Sigmoid colon (tissue), 7 donors: Measurements from ENCODE around the gene LYPD6B. TPM values are rescaled to one million over a fixed set of nuclear protein-coding genes. Genes with fewer than 3 reads are reported as not detected.

Experiments
- DNase-seq: peaks from one replicate; pipeline ENCODE4 v3.0.0-alpha.2; 2019
- H3K27ac ChIP-seq, 4 donors: fragments of 200-600 bp; sonication (generic); one replicate each; pipeline ENCODE4 v1.5.1; 2016 to 2019; ENCODE audit warnings: mild to moderate bottlenecking in 1 of 4
- H3K27me3 ChIP-seq, 3 donors: fragments of 200-600 bp; sonication (generic); one replicate each; pipeline ENCODE4 v1.5.1; 2019; ENCODE audit warnings: mild to moderate bottlenecking in 1 of 3
- H3K36me3 ChIP-seq, 4 donors: fragments of 200-600 bp; sonication (generic); one replicate each; pipeline ENCODE4 v1.5.1; 2016 to 2019
- H3K4me1 ChIP-seq, 4 donors: fragments of 200-600 bp; sonication (generic); one replicate each; pipeline ENCODE4 v1.5.1; 2017 to 2019
- H3K4me3 ChIP-seq, 4 donors: fragments of 200-600 bp; sonication (generic); one replicate each; pipeline ENCODE4 v1.5.1; 2017 to 2019; ENCODE audit warnings: mild to moderate bottlenecking in 2 of 4, moderate library complexity in 1 of 4
- H3K9me3 ChIP-seq, 4 donors: fragments of 200-600 bp in 3 of 4; sonication (generic) in 3 of 4; one replicate each; pipeline versions ENCODE4 v1.5.1 to v1.6.1; 2013 to 2019
- CTCF ChIP-seq, 4 experiments: fragments of 450-650 bp in 3 of 4; fragments of 200-600 bp in 1 of 4; IDR thresholded peaks; one replicate each; pipeline ENCODE4 v1.5.1; 2016 to 2019; ENCODE audit warnings: antibody characterized with exemption in 4 of 4, mild to moderate bottlenecking in 3 of 4, moderate library complexity in 2 of 4
- EP300 ChIP-seq, 4 donors: sonication (generic); formaldehyde crosslinking; IDR thresholded peaks; one replicate each; pipeline ENCODE4 v1.6.1; 2017; ENCODE audit warnings: antibody characterized with exemption in 4 of 4
- POLR2A ChIP-seq, 2 donors: fragments of 450-650 bp; IDR thresholded peaks; one replicate each; pipeline ENCODE4 v1.6.1; 2016; ENCODE audit warnings: antibody characterized with exemption in 2 of 2, mild to moderate bottlenecking in 2 of 2, moderate library complexity in 2 of 2
- POLR2AphosphoS5 ChIP-seq, 4 donors: sonication (generic); formaldehyde crosslinking; IDR thresholded peaks; one replicate each; pipeline ENCODE4 v1.6.1; 2017; ENCODE audit warnings: antibody characterized with exemption in 4 of 4
- WGBS, 2 donors: extraction: QIAGEN DNeasy Blood & Tissue Kit; methylation state at CpG; one replicate each; pipeline ENCODE4 v1.1.7; 2013; 5-methylcytosine and 5-hydroxymethylcytosine counted together
- intact Hi-C: fragments of 100-400 bp; cut with DNase I; formaldehyde crosslinking; loops from one replicate; pipeline ENCODE4 v1.15.1; 2023
- polyA plus RNA-seq, 3 donors: library from polyadenylated mRNA; stranded (reverse); fragments of 200-250 nt; gene quantifications; one replicate each; pipeline ENCODE4 v1.2.3, GENCODE V29; 2013
- total RNA-seq, 4 donors: library from RNA; depleted of rRNA; stranded (reverse); fragments of >200 nt; gene quantifications; one replicate each; pipeline ENCODE4 v1.1.0, GENCODE V29; 2016
- donor health status: healthy with polysubstance abuse.
- donor health status: Bipolar disorder and iron deficiency.
- donor health status: healthy.

Gene LYPD6B
- total and polyA plus RNA-seq, 7 donors, result 0.66 to 2.1 (median 1.5) TPM; not detected in 3

GRCh38 chr2:149205143-149205542 lies 166.6 kb downstream of the LYPD6B start:
- intact Hi-C loops, result no loop called here
- H3K4me3 ChIP-seq, result no peak overlapping the region
- no peaks in the 10 kb centered on the region for H3K9me3 ChIP-seq
- no peaks in the 10 kb centered on the region for H3K27me3 ChIP-seq
- H3K27ac ChIP-seq, result no peak overlapping the region
- H3K4me1 ChIP-seq, result no peaks in the 10 kb centered on the region
- WGBS, 2 donors, result 90 to 93% methylated on average over 8 of the region's 8 CpGs
- TF ChIP-seq POLR2AphosphoS5 (IDR thresholded peaks at IDR 0.05) (no peak), EP300 (IDR thresholded peaks at IDR 0.05) (no peak), CTCF (IDR thresholded peaks at IDR 0.05) (no peak), POLR2A (IDR thresholded peaks at IDR 0.05) (no peak)
- no peaks in the 10 kb centered on the region for H3K36me3 ChIP-seq
- DNase-seq, result no peak

- 85 to 89% methylated on average over 4 of the region's 4 CpGs for WGBS, 2 donors
These were observed 175.4 kb downstream of the LYPD6B start for GRCh38 chr2:149213764-149214493.

GRCh38 chr2:149218497-149218896 lies 180.0 kb downstream of the LYPD6B start:
- Histone ChIP-seq H3K27me3 (no peaks in the 10 kb centered on the region), H3K36me3 (no peaks in the 10 kb centered on the region), H3K4me1 (no peaks in the 10 kb centered on the region), H3K27ac (no peak overlapping the region), H3K4me3 (no peak overlapping the region), H3K9me3 (no peaks in the 10 kb centered on the region)
- no peak for DNase-seq
- intact Hi-C loops, result no loop called here
- no peak for TF ChIP-seq EP300 (IDR thresholded peaks at IDR 0.05)
- no peak for TF ChIP-seq POLR2A (IDR thresholded peaks at IDR 0.05)
- no peak for TF ChIP-seq POLR2AphosphoS5 (IDR thresholded peaks at IDR 0.05)
- no peak for TF ChIP-seq CTCF (IDR thresholded peaks at IDR 0.05)

More at GRCh38 chr2:149213764-149214493, 175.4 kb downstream of the LYPD6B start:
- Histone ChIP-seq H3K4me3 (no peak overlapping the region), H3K27me3 (no peaks in the 10 kb centered on the region), H3K36me3 (no peaks in the 10 kb centered on the region), H3K27ac (no peak overlapping the region), H3K4me1 (no peaks in the 10 kb centered on the region), H3K9me3 (no peaks in the 10 kb centered on the region)
- DNase-seq, result no peak
- intact Hi-C loops, result no loop called here
- TF ChIP-seq EP300 (IDR thresholded peaks at IDR 0.05) (no peak), POLR2AphosphoS5 (IDR thresholded peaks at IDR 0.05) (no peak), CTCF (IDR thresholded peaks at IDR 0.05) (no peak), POLR2A (IDR thresholded peaks at IDR 0.05) (no peak)

- 86 to 94% methylated on average over 3 of the region's 3 CpGs for WGBS, 2 donors
- intact Hi-C loops, result no loop called here
- TF ChIP-seq POLR2AphosphoS5 (IDR thresholded peaks at IDR 0.05) (no peak), EP300 (IDR thresholded peaks at IDR 0.05) (no peak), POLR2A (IDR thresholded peaks at IDR 0.05) (no peak), CTCF (IDR thresholded peaks at IDR 0.05) (no peak)
- H3K4me1 ChIP-seq, result no peaks in the 10 kb centered on the region
- H3K9me3 ChIP-seq, result no peaks in the 10 kb centered on the region
- no peak overlapping the region for H3K27ac ChIP-seq
- DNase-seq, result no peak
- H3K27me3 ChIP-seq, result no peaks in the 10 kb centered on the region
- H3K36me3 ChIP-seq, result no peaks in the 10 kb centered on the region
- no peak overlapping the region for H3K4me3 ChIP-seq
These were observed 181.4 kb downstream of the LYPD6B start for GRCh38 chr2:149219856-149220255.

GRCh38 chr2:149221002-149221401 lies 182.5 kb downstream of the LYPD6B start:
- no peak for TF ChIP-seq EP300 (IDR thresholded peaks at IDR 0.05)
- no peak for TF ChIP-seq CTCF (IDR thresholded peaks at IDR 0.05)
- TF ChIP-seq POLR2A (IDR thresholded peaks at IDR 0.05), result no peak
- no peak for TF ChIP-seq POLR2AphosphoS5 (IDR thresholded peaks at IDR 0.05)
- Histone ChIP-seq H3K4me3 (no peak overlapping the region), H3K27me3 (no peaks in the 10 kb centered on the region), H3K27ac (no peak overlapping the region), H3K36me3 (no peaks in the 10 kb centered on the region), H3K9me3 (no peaks in the 10 kb centered on the region), H3K4me1 (peaks cover 0 to 7% (median 2%) of the 10 kb centered on the region in 4 donors)
- DNase-seq, result no peak
- WGBS, 2 donors, result 90 to 92% methylated on average over 9 of the region's 9 CpGs
- intact Hi-C loops, result no loop called here
